ENCODE data around the gene SOX13. TPM values are rescaled to one million over a fixed set of nuclear protein-coding genes. Genes with fewer than 3 reads are reported as not detected.
A peak's percentile ranks its signal among the peaks of the same experiment; 100 is the strongest.

SOX13 gene
- total RNA-seq, result 10 to 100 TPM; 15.6 to 31.1 (median 16.3) TPM

- no peaks in the 10 kb centered on the region for H3K27me3 ChIP-seq
Measured at GRCh38 chr1:204072931-204073836, at the start of gene SOX13. TSS of gene SOX13 (plus strand) at chr1:204073115. CDS start at chr1:204112916, 39,801 bp downstream.

GRCh38 chr1:204025917-204026707 lies 46.8 kb upstream of the SOX13 start:
- Histone ChIP-seq H3K27me3 (no peaks in the 10 kb centered on the region), H3K4me3 (no peak overlapping the region), H3K4me1 (peaks cover 0 to 8% of the 10 kb centered on the region in 2 donors), H3K36me3 (no peaks in the 10 kb centered on the region), H3K27ac (no peak overlapping the region), H3K9me3 (no peaks in the 10 kb centered on the region)
- DNase-seq (no peak), ATAC-seq (no peak)
- intact Hi-C loops (cut with DNase I; ENCODE audit: low total_unique reads), result no loop called here
- in situ Hi-C loops (cut with MboI; ENCODE audit: low sequenced_read_pairs in 4 of 4), result no loop called here
- no peak for TF ChIP-seq POLR2A (IDR thresholded peaks at IDR 0.05)
- no peak for TF ChIP-seq CTCF (IDR thresholded peaks at IDR 0.05 in 4 of 5, conservative IDR thresholded peaks at IDR 0.05 in 1 of 5)

More at GRCh38 chr1:204072931-204073836, at the start of gene SOX13:
- H3K27ac ChIP-seq, result peak within 1 kb of the TSS; percentile 76 to 94 (median 90)
- peaks cover 23 to 28% of the 10 kb centered on the region in 2 donors for H3K4me1 ChIP-seq
- no peaks in the 10 kb centered on the region for H3K36me3 ChIP-seq
- peak within 1 kb of the TSS; percentile 85 to 91 (median 88) for H3K4me3 ChIP-seq
- peak; percentile 77 to 80 for ATAC-seq
- TF ChIP-seq POLR2A (IDR thresholded peaks at IDR 0.05) (peak; percentile 84 to 86), CTCF (IDR thresholded peaks at IDR 0.05 in 4 of 5, conservative IDR thresholded peaks at IDR 0.05 in 1 of 5) (peak in 2 of 5 experiments; percentile 25 to 31)
- in situ Hi-C loops (cut with MboI; ENCODE audit: low sequenced_read_pairs in 4 of 4), result loop anchor here in 3 of 4 donors (10.0 kb wide), 2 partner anchors 52 to 62 kb away; no protein-coding TSS in a partner anchor
- intact Hi-C loops (cut with DNase I; ENCODE audit: low total_unique reads), result loop anchor here (1.0 to 10.0 kb wide), 2 partner anchors 56 to 808 kb away; no protein-coding TSS in a partner anchor
- H3K9me3 ChIP-seq, result no peaks in the 10 kb centered on the region
- peak; percentile 79 for DNase-seq

- in situ Hi-C loops (cut with MboI; ENCODE audit: low sequenced_read_pairs in 4 of 4), result no loop called here
- intact Hi-C loops (cut with DNase I; ENCODE audit: low total_unique reads), result no loop called here
- Histone ChIP-seq H3K4me3 (no peak overlapping the region), H3K4me1 (peaks cover 0 to 8% of the 10 kb centered on the region in 2 donors), H3K36me3 (no peaks in the 10 kb centered on the region), H3K27me3 (no peaks in the 10 kb centered on the region), H3K27ac (no peak overlapping the region), H3K9me3 (no peaks in the 10 kb centered on the region)
- ATAC-seq (no peak), DNase-seq (no peak)
- TF ChIP-seq POLR2A (IDR thresholded peaks at IDR 0.05), result no peak
- no peak for TF ChIP-seq CTCF (IDR thresholded peaks at IDR 0.05 in 4 of 5, conservative IDR thresholded peaks at IDR 0.05 in 1 of 5)
Measured at GRCh38 chr1:204027446-204027845, 45.5 kb upstream of the SOX13 start.

- DNase-seq (no peak), ATAC-seq (no peak)
- Histone ChIP-seq H3K4me1 (peaks cover 0 to 8% of the 10 kb centered on the region in 2 donors), H3K4me3 (no peak overlapping the region), H3K36me3 (no peaks in the 10 kb centered on the region), H3K9me3 (no peaks in the 10 kb centered on the region), H3K27me3 (no peaks in the 10 kb centered on the region), H3K27ac (no peak overlapping the region)
- intact Hi-C loops (cut with DNase I; ENCODE audit: low total_unique reads) (no loop called here), in situ Hi-C loops (cut with MboI; ENCODE audit: low sequenced_read_pairs in 4 of 4) (no loop called here)
- no peak for TF ChIP-seq CTCF (IDR thresholded peaks at IDR 0.05 in 4 of 5, conservative IDR thresholded peaks at IDR 0.05 in 1 of 5)
- no peak for TF ChIP-seq POLR2A (IDR thresholded peaks at IDR 0.05)
Measured at GRCh38 chr1:204029016-204029415, 43.9 kb upstream of the SOX13 start.

Data from gastrocnemius medialis (tissue), 4 donors.